HG02798 (cell line): ENCODE data around the gene TSPO.

Experiments
- ATAC-seq: cut with Tn5 transposase; IDR thresholded peaks from one replicate; pipeline ENCODE4 v1.9.1; 2021; ENCODE audit warnings: mild to moderate bottlenecking; ENCODE audit not compliant: unreplicated experiment, poor library complexity

The TSPO gene

DNA sequence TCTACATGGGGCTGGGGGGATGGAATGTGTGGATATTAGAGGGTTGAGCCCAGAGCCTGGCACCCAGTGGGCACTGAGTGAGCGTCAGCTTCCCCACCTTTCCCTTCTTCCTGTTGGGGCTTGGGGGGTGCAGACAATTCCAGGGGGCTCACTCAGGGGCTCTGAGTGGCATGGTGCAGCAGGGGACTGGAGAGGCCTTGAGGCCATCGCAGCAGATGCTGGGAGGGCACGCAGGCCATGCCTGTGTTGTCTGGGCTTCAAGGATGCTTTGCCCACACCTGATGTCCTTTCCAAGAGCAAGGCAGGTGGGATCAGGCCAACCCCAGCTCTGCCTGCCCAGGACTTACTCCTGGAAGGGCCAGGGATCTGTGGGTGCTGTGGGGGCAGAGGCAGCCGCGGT lies 46.8 kb downstream of the TSPO start:
- ATAC-seq: no peak

DNA sequence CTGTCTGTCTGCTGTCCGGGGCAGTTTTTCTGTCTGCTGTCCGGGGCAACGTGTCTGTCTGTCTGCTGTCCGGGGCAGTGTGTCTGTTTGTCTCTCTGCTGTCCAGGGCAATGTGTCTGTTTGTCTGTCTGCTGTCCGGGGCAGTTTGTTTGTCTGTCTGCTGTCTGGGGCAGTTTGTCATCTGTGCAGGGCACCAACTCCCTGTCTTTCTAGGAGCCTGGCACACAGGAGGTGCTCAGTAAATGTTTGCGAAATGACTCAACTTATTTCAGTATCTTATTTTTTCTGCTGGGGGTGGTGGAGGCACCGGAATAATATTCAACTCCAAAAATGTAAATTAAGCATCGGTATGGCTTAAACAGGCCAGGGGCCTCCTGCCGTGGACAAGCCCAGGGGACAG lies 47.6 kb downstream of the TSPO start:
- no peak for ATAC-seq

DNA sequence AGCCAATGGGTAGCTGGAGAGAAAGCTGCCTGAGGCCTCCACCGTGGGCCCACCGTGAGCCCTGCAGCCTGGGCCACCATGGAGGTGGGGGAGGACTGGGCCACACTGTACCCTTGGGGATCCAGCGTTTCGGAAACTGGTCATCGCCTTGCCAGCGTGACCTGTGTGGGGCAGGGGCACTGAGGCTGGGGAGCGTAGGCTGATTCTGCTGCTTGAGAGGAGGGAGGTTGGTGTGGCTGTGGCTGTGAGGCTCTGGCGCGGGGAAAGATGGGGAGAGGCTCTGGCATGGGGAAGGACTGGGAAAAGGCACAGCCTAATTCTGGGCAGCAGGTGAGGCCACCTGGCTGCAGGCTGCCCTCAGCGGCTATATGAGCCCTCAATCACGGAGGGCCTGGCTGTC lies 48.2 kb downstream of the TSPO start:
- ATAC-seq: no peak

DNA sequence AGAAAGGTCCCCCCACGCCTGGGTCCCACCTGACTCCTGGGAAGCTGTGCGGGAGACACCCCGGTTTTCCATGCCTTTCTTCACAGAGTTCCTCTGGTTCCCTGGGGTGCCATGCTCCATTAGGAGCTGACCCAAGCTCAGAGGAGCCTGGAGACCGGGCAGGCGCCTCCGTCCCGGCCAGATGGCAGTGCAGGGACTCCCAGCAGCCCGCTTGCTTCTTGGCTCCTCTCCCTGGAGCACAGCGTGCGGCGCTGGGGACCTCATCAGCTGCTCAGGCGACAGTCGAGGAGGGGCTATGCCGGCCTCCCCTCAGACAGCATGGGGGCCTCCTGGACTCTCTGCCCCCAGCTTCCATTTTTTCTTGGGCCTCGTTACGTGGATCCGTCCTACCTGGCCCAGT lies 48.7 kb downstream of the TSPO start:
- no peak for ATAC-seq

DNA sequence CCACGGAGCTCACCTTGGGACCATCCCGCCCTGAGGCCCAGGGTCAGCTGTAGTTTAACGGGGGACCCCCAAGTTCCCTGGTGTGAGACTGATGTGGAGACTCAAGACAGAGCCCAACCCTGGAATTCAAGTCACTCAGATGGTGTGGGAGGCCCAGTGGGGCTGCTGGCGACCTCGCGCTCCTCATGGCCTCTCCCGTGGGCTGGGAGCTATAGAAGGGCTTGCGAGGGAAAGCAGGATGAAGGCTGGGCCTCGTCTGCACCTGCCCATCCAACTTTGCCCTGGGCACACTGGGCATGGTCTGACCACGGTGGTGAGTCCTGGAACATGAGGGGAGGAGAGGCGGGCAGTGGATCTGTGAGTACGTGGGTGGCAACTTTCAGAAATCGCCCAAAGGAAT lies 49.2 kb downstream of the TSPO start:
- no peak for ATAC-seq

DNA sequence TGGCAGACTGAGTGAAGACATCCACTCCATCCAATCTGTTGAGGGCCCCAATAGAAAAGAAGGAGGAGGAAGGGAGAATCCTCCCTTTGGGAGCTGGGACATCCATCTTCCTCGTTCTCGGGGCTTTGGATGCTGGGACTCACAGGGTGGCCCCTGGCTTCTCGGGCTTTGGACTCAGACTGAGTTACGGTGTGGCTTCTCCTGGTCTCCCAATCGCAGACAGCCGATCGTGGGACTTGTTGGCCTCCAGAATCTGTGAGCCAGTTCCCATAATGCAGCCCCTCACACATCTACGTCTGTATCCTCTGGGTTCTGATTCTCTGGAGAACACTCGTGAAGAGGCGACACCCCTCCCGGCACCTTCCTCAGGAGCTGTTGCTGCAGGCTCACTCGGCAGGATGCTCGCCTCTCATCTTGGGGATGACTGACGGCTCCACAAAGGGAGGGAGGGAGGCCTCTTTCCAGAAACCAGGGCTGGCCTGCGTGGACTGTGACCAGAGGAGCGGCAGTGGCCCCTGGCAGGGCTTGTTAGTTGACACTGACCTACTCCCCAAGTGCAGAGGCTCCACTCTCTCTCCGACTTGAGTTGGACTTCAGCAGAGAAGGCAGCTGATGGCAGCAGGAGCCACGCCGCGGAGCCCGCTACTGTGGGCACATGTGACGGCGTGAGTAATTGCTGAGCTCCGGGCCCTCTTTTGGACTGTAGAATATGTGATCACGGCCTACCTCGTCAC lies 50.3 kb downstream of the TSPO start:
- no peak for ATAC-seq

DNA sequence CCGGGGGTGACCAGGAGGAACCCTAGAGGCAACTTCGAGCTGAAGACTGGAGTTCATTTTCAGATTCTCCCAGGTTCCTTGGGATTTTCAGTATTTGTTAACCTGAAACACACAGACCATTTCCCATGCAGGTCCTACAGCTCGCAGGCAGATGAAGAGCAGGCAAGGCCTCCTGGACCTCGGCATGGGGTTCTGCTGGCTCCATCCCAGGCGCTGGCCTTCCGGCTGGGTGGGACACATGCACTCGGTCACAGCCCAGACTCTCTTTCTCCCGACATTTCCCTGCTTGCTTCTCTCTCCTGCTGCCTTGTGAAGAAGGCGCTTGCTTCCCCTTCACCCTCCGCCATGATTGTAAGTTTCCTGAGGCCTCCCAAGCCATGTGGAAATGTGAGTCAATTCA lies 51.0 kb downstream of the TSPO start:
- no peak for ATAC-seq

DNA sequence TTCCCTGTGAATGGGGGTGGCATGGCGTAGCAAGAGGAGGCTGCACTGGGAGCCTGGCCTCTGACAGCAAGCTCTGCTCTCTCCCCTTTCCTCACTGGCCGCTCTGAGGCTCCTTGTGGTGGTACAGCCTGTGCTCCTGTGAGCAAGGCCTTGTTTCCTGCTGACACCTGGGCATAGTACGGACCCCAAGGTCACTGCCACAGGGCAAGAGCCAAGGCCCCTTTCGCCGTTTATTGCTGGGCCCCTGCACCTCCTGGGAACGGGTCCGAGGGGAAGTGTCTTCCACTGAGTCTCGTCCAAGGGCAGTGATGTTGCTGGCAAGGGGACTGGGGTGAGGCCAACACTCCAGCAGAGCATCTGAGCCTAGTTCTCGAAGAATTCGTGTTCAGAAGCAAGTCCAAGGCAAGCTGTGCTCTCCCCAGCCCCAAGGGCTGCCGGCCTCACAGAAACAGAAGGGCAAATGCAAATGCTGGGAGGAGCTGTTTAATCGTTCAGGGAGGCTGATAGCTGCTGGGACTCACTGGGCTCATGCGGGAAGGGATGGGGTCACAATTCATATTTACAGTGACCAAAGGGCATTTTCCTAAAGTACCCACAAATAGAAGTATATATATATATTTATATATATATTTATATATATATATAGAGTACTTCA lies 51.5 kb downstream of the TSPO start:
- ATAC-seq: no peak

DNA sequence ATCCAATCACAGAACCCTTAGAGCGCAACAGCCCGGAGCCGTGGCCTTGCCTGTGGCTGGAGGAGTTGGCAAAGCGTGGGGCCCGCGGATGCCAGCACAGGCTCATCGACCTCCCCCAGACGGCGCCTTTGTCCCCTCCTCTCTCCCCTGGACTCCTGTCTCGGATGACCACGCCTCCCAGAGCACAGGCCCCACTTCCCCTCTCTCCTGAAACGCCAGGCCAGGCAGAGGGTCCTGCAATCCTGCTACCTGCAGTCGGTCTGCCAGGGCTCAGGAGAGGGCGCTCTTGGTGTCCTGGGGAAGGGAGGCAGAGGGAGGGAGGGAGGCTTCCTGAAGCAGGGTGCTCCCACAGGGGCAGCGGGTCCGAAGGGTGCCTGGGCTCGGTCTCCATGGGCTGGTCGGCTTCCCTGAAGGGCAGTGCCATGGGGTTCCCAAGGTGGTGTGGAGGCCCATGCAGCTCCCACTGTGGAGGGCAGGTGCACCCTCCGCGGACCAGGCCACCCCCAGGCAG lies 52.2 kb downstream of the TSPO start:
- no peak for ATAC-seq

DNA sequence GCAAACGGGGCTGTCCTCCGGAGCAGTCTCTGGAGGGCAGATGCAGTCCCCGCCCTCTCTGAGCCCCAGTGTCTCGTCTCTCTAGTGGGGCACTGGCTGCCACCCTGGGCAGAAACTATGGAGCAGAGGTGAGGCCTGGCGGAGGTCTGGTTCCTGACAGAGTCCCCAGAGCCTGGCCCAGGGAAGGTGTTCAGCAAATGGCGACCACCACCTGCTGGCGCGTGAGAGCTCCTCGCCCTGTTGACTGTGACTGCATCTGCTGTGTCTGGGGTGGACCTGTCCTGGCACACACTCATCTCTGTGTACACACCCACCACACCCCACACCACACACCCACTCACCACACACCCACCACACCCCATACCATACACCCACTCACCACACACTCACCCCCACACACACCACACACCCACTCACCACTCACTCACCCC lies 53.9 kb downstream of the TSPO start:
- no peak for ATAC-seq

DNA sequence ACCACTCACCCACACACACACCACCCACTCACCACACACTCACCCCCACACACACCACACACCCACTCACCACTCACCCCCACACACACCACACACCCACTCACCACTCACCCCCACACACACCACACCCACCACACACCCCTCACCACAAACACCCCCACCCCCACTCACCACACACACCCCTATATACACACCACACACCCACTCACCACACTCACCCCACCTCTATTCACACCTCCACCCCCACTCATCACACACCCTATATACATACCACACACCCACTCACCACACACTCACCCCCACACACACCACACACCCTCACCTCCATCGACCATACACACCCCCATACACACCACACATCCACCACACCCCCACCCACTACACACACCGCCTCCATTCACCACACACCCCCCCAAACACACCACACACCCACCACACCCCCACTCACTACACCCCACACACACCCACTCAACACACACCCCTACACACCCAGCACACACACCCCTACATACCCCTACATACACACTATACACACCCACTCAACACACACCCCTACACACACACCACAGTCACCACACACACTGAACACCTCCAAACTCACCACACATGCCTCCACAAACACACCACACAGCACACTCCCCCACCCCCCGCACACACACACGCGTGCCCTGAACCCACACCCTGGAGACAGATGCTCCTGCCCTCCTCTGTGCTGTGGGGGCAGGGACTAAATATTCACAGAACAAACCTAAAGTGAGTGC lies 54.6 kb downstream of the TSPO start:
- ATAC-seq: no peak

DNA sequence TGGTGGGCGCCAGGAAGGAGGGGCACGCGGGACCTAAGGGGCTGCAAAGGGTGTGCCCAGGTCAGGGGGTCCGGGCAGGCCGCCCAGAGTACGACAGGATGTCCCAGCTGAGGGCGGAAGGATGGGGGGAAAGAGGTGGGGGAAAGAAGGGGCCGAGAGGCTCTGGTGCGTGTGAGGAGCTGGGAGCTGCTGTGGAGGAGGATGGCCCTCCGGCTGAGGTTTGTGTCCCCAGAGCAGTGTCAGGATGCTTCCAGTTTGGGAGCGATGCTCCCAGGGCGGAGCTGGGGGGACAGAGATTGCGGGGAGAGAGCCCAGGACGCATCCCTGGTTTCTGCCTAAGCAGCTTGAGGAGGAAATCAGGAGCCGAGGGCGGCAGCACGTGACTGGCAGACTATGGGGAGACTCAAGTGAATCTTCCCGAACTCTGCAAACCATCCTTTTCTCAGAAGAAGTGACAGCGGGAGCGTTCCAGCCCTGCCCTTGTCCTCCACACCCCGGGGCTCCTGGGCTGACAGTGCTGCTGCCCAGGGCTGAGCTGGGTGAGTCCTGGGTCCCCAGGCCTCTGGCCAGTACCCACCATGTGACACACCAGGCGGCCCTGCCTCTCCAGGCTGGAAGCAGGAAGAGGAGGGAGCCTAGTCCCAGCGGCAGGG lies 55.3 kb downstream of the TSPO start:
- no peak for ATAC-seq

DNA sequence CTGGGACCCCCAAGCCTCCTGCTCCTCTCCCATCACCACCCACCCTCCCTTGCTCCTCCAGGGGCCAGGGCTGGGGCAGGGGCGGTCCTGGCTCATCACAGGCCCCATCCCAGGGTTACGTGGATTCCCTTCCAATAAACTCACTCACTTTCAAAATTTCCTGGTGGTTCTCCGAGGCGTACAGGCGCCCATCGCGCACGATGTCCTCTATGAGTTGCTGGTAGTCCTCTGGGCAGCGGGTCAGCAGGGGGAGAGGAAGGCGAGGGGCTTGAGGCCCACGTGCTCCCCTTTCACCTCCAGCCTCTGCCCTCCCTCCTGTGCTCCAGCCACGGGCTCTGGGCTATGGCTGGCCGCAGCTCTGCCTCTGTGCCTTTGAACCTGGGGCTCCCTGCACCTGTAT lies 56.0 kb downstream of the TSPO start:
- ATAC-seq: no peak

DNA sequence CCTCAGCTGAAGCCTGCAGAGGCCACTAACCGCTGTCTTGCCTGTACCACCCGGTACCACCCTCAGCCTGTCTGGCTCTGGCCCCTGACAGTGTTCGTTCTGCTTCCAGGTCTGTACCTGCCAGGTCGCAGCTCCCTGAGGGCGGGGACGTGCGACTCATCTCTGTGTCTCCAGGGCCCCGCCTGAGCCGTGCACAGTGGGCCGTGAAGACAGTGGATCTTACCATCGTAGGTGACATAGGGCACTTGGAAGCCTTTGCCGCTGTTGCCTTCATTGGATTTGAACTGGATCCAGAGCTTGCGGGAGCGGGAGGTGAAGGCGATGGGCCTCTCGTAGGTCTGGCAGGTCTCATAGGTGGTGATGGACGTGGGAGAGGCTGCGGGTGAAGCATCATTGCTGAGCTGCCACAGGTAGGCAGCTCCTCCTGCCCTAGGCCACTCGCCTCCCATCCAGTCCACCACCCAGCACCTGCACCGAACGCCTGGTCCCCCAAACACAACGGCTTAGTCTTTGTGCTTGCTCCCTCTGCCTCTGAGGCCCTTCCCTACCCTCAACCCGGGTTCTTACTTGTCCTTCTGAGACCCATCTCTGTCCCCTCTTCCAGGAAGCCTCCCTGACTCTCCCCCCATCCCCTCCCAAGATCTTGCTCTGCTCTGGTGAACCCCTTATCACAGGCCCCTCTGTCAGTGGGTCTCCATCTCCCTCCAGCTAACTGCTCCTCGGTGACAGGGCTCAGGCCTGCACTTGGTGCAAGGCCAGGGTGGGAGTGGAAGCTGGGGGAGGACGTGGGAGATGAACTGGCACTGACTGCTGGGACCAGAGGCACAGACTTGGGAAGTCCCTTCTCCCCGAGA lies 56.7 kb downstream of the TSPO start:
- no peak for ATAC-seq

DNA sequence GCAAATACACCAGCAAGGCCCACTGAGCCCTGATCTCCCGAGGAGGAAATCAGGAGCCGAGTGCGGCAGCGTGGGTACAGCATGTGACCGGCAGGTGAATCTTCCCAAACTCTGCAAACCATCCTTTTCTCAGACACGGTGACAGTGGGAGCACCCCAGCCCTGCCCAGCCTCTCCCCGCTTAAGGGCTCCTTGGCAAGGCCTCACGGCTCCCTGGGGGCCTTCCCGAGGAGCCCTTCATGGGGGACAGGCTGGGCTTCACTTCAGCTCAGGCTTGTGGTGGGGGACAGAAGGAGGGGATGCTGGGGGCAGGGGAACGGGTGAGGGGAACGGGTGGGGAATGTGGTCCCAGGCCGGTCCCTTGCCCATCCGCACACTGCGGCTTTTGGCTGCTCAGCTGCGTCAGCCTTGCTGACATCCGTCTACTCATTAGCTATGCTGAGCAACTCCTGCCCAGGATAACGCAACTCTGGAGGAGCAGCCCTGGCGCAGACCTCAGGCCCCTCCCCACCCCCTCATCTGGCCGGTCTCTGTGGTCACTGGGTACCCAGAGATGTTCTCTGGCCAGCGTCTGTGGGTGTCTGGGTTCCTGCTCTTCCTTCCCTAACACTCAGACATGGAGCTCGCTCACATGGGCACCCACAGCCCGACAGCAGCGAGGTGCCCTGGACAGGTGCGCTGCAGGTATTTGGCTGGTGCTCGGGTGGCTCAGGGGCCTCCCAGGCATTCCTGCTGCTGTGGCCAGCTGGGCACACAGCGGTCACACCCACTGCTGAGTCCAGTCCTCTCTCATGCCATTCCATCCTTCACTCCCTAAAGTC lies 57.6 kb downstream of the TSPO start:
- ATAC-seq: no peak

DNA sequence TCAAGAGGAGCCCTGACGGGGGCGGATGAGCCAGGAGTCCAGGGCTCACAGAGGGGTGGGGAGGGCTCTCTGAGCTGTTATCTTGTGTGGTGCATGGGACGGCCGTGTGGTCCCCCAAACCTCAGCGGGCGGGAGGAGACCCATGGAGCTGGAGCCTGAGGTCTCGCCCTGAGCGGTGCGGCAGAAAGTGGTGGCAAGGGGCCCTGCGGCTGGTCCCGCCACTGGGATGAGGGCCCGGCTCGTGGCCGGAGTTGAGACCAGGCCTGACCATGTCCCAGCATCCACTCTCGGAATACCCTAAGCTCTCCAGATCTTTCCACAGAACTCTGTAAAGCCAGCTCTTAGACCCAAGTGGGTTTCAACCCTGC lies 58.1 kb downstream of the TSPO start:
- ATAC-seq: no peak

DNA sequence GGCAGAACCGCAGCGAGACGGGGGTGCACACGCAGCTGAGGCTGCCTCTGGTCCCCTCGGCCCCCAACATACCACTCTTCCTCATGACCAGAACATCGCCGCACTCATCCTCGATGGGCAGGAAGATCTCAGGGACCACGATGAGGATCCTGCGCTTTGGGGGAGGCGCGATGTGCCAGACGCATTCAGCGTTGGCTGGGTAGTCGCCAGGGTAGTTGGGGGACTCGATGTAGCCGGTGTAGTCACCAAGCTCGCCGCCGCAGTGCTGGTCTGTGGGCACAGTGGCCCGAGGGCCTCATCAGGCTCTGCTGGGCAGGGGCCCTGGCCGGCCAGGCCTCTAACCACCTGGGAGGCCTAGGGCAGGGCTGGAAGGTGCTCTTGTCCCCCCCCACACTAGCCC lies 58.6 kb downstream of the TSPO start:
- no peak for ATAC-seq

DNA sequence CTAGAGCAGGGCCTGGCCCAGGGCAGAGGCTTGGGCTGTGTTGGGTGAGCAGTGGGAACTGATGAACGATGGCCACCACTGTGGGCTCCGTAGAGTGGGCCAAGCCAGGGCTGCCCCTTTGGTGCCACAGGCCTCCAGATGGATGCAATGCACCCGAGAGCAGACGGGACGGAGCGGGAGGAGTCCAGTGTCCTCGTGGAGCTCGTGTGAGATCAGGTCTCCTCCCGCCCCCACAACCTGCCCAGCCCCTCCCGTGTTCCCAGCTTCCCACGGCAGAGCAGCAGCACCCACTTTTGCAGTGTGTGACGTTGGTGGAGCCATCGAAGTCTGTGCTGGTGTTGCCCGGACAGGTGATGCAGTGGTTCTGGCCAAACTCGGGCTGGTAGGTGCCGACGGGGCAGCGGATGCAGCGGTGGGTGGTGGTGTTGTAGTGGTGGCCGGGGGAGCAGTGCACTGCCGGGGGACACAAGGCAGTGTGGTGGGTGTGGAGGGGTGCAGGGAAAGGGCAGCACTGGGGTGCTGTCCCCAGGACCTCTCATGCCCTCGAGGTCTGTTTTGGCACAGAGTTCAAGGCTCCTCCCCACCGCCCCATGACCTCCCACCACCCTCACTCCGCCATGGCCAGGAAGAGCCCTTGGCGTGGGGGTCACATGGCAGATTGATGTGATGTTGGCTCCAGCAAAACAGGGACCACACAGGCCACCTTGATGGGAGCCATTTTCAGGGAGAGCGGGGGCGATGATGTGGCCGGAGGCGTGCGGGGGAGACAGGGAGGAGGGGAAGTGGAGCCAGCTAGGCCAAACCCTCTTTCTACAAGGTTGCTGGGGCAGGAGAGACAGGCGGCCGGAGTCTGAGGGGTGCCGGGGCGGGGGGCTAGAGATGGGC lies 59.5 kb downstream of the TSPO start:
- ATAC-seq: no peak
